Measurements from ENCODE around the gene CDKL2.

The CDKL2 gene

DNA sequence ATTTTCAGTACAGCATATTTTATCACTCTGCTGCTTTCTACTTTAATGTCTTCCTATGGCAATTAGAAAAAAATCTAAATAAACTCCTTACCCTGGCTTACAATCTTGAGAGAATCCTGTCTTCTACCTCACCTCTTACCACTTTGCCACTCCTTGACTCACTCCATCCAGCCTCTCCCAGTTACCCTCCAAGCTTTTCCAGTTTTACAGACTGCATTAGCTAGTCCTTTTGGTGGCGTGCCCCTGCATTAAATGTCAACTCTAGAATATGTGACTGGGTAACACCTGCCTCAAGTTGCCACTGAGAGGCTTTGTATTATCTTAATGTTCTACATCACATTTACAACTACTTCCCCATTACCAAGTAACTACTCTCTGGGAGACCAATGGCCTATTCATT, 7.5 kb upstream of the CDKL2 start:
- no peak for DNase-seq

DNA sequence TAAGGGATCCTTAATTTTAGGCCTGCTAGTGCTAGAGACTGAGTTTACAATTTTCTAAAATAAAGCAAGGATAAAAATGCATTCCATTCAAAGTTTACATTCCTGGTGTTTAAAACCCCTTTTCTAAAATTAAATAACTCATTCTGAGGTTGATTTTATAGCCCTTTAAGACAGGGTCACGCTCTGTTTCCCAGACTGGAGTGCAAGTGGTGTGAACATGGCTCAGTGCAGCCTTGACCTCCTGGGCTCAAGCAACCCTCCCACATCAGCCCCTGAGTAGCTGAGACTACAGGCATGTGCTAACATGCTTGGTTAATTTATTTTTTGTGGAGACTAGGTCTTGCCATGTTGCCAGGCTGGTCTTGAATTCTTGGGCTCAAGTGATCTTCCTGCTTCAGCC, 6.8 kb upstream of the CDKL2 start:
- no peak for DNase-seq

DNA sequence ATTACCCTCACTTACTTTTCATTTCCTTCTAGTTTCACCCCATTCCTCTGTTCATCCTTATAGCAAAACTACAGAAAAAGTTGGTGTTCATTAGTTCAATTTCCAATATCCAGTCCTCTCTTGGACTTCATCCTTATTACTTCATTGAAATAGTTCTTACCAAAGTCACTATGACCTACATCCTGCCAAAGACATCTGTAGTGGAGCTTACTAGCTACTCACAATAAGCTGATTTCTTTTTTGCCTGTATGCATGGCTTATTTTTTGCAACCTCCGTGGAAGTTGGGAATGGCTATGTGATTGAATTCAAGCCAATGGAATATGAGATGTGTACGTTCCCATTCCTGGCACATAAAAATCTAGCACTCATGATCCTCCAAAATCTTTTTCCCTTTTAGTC, 4.6 kb upstream of the CDKL2 start:
- no peak for DNase-seq

DNA sequence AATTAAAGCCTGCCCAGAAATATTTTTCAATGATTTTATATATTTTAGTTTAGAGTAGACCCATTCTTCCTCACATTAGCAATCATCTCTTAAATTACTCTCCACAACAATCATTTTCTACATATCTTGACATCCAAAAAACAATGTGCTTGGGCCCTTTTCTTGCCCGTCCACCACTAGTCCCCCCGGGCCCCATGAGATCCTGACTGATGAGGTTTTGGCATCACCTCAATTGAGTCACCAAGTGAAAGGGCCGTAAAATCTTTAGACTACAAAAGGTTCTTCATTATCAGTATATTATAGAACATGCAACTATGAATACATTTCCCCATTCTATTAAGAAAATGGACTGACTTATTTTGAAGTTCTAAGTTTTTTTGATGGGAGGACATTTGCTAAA, 4.0 kb upstream of the CDKL2 start:
- no peak for DNase-seq

DNA sequence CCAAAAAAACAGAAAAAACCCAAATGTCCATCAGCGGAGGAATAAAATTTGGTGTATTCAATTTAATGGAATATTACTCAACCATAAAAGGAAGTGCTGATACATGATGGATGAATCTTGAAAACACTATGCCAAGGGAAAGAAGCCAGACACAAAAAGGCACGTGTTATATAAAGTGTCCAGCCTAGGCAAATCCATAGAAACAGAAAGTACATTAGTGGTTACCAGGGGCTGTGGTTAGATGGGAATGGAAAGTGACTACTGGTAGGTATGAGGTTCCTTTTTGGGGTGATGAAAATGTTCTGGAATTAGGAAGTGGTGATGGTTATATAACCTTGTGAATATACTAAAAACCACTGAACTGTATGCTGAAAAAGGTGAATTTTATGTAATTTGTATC, 3.5 kb upstream of the CDKL2 start:
- DNase-seq = no peak

DNA sequence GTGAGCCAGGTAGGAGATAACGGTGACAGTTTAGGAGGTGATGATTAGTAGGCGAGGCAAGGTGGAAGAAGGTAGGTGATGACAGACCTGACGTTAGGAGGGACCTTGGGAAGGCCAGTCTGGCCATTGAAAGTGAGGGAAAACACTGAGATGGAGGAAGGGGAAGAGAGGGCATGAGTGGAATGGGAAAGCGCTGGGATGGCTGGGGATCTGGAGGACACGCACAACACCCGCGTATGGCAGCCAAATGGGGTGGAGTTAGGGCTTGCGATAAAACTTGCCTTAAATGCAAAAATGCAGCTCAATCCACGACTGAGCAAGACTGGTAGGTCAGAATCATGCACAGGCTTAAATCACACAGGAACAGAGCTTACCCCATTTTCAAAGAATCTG, 605 bp upstream of the CDKL2 start:
- DNase-seq = no peak

DNA sequence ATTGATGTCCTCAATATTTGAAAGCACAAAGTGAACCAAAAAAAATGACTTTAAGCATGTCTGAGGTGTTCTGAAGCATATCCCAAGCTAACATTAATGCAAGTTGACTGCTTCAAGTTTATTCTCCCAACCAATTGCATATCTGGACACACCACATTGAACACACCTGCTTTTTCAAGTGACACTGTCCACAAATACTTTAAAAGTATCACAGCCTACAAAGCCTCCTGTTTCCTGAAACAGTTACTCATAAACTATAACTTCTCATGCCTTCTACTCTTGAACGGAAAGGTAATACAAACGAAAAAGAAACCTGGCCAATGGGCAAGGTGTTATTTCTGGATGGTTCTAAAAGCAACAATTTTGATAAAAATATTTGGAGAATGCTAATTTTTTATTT, 1.1 kb downstream of the CDKL2 start:
- no peak for DNase-seq

DNA sequence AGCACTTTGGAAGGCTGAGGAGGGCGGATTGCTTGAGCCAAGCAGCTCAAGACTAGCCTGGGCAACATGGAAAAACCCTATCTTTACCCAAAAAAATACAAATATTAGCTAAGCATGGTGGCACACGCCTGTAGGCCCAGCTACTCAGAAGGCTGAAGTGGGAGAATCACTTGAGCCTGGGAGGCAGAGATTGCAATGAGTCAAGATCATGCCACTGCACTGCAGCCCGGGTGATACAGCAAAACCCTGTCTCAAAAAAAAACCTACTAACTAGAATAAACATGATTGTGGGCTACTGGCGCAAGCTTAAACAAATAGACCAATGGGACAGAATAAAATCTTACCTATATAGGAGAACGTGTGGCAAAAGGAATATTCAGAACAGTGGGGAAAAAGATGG, 7.3 kb downstream of the CDKL2 start:
- no peak for DNase-seq

DNA sequence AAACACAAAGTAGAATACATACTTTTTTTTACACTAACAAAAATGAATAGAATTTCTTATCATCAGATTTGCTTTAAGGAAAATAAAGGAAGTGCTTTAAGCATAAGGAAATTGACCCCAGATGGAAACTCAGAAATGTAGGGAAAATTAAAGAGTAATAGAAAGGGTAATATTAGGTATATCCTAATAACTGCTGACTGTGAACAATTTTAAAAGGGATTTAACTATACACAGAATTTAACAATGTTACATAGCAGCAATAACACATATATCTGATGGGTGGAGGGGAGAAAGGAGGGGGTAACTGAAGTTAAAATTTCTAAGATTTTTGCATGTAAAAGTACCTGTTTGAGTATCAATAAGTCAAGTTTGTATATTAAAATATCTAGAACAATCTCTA, 8.6 kb downstream of the CDKL2 start:
- DNase-seq = no peak

DNA sequence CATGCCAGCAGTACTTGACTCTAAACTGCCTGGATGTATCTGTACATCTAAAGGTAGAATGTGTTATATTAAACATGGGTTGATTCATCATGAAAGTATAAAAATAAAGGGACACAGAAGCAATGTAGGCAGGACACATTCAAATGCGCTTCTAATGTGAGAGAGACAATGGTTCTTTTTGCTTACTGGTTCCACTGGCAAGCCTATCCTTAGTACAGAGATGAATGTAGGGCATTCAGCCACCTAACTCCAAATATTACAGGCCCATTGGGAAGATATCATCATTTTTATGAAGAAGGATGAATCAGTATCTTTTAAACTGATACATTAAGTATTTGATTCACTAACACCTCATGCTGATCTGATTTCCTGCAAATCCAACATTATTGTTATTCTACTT, 18.0 kb downstream of the CDKL2 start:
- no peak for DNase-seq

DNA sequence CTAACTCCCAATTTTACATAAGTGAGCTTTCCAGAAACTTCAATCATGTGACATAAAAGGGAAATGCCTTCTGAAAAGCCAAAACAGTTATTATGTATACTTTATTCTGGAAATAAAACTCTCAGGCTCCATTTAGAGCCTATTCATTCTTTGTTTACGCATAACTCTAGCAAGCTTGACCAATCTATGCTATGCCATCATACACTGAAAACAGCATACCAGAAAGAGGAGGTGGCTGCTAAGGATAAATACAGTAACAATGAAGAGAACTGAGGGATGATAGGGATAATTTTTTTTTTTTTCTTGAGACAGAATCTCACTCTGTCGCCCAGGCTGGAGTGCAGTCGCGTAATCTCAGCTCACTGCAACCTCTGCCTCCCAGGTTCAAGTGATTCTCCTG, 24.4 kb downstream of the CDKL2 start:
- DNase-seq = no peak

DNA sequence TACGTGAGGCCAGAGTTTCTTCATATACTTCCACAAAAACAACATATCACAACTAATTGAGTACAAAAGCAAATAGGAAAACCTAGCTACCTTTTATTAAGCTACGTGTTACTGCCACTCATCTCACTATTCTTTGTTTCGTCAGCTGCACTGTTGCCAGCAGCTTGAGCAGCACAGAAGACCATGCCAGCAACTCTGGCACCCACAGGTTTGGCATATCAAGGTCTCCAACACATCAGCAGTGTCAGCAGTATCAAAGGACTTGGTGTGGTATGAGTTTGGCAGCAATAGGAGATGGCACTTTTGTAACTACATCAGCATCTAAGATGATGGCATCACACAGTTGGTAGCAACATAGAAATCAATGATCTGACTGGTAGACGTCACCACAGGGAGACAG, 30.7 kb downstream of the CDKL2 start:
- no peak for DNase-seq

DNA sequence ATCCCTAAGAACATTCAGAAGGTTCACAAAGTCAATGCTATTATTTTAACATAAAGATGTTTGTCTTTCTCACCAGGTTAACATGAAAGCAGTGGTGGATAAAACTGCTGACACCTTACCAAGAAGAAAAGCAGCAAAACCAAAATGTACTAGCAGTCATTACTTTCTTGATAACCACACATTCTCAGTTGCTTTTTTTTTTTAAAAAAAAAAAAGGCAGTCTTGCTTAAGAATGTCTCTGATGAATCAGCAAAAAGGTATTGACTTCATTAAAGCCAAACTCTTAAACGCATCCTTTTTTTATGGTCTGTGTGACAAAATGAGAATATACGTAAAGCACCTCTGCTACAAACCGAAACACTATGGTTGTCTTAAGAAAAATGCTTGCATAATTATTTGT, 31.9 kb downstream of the CDKL2 start:
- no peak for DNase-seq

DNA sequence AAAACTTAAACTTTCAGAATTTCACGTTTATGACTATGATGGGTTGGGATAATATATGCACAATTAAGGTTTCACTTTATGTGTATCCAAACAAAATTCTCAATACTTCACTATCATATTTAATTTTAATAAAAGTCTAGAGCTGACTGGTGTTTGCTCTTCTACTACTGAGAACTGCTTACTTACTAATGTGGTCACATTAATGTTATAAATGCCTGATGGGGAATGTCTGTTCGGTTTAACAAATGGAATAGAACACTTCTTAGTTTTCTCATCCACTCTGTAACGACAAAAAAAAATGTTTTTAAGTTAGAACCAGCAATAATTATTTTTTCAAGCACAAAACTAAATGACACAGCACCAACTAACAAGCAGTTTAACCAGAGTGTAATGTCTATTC, 34.3 kb downstream of the CDKL2 start:
- DNase-seq = no peak

DNA sequence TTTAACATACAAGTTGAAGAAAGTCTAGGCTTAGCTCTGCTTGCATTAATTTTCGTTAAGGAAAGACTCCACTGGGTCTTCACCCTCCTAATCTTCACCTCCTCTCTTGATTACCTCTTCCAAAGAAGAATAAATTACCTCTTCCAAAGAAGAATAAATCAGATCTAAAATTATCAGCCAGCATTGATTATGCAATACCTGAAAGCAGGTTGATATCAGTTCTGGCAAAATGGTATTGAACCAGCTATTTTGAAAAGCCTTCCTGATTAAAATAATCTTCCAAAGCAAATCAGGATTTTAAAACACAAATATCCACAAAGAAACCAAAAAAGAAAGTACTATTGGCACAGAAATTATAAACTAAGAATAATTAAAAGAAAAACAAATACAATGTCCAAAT, 36.9 kb downstream of the CDKL2 start:
- no peak for DNase-seq

DNA sequence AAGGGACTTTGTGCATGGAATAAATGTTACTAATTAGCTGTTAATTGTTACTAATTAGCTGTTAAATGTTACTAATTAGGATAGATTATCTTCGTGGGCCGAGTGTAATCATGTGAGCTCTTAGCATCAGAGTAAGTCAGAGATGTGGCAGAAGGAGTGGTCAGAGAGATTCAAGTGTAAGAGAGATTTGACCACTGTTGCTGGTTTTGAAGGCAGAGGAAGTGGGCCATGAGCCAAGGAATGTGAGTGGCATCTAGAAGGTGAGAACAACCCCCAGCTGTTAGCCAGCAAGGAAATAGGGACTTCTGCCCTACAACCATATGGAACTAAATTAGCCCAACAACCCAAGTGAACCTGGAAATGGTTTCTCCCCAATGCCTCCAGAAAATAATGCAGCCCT, 46.3 kb downstream of the CDKL2 start:
- DNase-seq = no peak

DNA sequence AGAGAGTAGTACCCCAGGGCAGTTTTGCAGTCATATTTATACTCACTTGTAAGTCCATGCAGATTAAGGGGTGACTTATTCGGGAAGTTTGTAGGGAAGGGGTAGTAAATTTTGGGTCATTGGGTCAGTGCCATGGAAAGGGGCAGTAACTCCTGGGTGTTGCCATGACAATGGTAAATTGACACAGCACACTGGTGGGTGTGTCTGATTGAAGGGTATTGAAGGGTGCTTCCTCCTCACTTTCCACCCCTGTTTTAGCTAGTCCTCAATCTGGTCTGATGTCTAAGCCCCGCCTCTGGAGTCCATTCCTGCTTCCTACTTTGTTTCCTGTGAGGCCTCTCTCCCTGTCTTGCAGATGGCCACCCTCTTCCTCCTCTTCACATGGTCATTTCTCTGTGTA, 62.6 kb downstream of the CDKL2 start:
- DNase-seq = no peak

DNA sequence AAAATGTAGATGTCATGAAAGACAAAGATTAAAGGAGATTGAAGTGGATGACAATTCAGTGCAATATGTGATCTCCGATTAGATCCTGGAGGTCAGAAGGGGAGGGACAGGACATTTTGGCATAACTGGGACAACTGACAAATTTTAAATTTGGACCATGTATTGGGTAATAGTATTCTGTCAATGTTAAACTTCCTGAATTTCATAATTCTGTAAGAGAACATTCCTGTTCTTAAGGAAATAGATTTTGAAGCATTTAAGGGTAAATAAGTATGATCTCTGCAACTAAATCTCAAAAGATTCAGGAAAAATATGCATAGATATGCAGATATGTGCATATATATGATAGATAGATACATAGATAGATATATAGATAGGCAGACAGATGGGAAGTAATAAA, 63.4 kb downstream of the CDKL2 start:
- DNase-seq = no peak

DNA sequence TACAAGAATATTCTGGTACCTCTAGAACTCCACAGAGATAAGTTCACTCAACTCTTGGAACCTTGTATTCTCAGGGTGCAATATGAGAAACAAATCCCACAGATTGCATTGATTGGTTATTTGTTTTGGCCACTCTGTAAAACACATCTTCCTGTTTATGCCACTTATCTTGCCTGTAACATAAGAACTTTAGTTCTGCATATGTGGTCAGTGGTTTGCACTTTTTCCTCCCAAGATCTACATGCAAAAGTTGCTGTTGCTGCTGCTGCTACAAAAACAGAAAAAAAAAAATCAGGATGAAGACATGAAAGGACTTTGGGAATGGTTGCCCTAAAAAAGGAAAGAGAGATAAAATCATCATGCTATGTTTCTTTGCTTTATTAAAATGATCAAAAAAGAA, 64.8 kb downstream of the CDKL2 start:
- DNase-seq = no peak

DNA sequence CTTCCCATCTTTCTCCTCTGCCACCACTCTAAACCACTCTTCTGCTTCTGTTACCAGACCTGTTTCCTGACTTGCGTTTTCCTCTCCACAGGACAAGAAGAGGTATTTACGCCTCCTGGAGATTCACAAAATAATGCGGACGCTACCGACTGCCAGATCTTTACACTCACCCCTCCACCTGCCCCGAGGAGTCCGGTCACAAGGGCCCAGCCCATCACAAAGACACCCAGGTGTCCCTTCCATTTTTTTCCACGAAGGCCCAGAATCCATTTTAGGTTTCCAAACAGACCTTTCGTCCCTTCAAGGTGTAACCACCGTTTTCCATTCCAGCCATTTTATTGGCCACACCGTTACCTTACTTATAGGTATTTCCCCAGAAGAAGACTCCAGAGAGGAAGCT, 66.3 kb downstream of the CDKL2 start:
- no peak for DNase-seq

DNA sequence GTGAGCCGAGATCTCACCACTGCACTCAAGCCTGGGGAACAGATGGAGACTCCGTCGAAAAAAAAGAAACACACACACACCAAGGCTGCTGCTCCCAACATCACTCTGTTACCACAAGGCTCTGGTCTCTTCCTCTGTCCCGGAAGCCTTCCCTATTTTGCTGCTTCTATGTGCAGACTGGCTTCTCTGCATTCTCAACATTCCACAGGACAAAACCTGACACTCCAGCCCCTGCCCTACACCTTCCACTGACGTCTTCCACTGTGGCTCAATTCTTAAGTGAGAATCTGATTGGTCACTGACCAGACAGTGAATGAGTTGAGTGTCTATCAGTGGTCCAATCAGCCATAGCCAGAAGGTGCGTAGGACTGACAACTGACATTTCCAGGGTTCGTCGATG, 68.5 kb downstream of the CDKL2 start:
- no peak for DNase-seq

DNA sequence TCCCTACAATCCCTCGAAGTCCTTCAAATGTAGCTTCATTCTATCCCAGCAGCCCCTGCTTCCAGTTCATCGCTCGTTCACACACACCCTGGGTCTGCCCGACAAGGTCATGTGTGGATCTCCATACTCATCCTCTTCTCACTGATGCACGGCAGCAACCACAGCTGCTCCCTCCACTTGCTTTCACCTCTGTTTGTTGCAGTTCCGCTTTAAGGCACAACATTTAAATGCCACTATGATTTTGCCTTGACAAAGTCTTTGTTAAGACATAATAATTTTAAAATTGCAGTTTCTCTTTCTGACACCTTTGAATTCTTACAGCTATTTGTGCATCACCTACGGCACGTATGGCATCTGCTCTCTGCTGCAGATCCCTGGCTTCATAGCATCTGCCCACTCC, 72.6 kb downstream of the CDKL2 start:
- no peak for DNase-seq

DNA sequence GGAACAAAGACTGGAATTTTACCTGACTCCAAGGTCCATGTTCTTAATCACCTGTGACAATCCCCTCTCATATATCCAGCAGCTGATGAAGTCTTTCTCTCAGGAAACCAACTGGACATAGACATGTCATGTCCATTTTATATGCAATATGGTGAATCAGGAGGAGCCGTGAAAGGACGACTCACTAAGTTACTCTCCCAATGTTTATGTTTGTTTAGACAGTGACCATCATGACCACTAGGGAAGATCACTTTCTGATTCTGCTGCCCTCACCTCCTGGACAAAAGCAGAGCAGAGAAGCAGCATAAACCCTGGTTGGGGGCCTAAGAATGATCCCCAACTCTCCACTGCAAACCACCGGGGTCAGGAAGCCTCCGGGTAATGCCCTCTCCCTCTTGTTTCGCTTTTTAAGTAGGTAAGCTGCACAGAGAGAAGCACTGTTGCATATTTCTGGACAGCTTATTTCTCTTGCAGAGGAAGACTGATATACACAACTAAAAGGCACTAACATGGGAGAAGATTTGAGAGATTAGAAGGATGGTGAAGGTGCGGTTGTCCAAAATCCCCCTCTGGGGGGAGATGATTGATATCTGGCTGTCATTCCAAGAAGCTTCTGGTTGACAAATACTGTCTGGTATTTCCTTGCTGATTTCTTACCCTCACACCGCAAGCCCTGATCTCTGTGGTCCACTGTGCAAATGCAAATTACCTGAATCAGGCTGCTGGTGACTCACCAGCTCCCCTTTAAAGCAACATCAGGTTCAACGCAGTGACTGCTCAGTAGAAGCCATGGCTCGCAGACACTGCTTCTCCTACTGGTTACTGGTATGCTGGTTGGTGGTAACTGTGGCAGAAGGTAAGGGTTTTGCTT, 74.8 kb downstream of the CDKL2 start, which contains the start of gene ODAPH:
ODAPH (plus strand) TSS at position 773 of the 871 bp plus-strand sequence; CDS start at position 790, 17 bp downstream.
- DNase-seq = no peak

DNA sequence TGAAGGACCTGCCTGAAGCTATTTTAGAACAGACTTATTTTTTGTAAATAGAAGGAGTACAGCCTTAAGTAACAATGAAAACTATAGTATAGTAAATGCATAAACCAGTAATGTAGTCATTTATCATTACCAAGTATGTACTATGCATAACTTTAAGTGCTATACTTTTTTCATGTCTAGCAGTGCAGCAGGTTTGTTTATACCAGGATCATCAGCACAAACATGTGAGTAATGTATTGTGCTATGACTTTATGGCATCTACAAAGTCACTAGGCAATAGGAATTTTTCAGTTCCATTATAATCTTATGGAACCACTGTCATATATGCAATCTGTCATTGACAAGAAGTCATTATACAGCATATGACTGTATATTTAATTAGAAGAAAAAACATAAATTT, 77.9 kb downstream of the CDKL2 start:
- no peak for DNase-seq

DNA sequence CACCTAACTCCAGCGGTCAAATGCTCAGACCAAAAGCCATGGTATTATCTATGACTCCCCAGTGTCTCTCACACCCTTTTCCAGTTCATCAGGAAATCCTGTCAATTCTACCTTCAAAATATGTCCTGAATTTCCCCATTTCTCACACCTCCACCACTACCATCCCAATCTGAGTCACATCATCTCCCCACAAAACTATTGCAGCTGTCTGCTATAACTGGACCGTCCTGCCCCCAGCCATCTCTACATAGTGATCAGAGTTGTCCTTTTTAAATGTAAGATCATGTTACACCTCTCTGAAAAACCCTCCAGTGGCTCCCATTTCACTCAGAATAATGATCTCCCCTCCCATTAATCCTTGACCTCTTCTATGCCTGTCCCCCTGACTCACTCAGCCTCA, 81.3 kb downstream of the CDKL2 start:
- DNase-seq = no peak

All from NCI-H774 (cell line).